ENCODE data around the gene HCAR3. TPM values are rescaled to one million over a fixed set of nuclear protein-coding genes. Genes with fewer than 3 reads are reported as not detected.

Gene HCAR3
- total and polyA plus RNA-seq, 2 of the 13 experiments (the other 11 are each of a cell fraction or from before 2014, with no cell fraction given): 0.11 to 12.8 TPM

GRCh38 chr12:122721057-122721545 is 4.5 kb upstream of the HCAR3 start (continued):
- no peak for TF ChIP-seq ATRX (CRISPR knock-in tag; IDR thresholded peaks at IDR 0.05; ENCODE audit: borderline replicate concordance)
- peak; percentile 99 for TF ChIP-seq ETV5 (CRISPR knock-in tag; IDR thresholded peaks at IDR 0.05; ENCODE audit: borderline replicate concordance)
- no peak for TF ChIP-seq SP1 (IDR thresholded peaks at IDR 0.05)
- no peak for TF ChIP-seq SP1 (CRISPR knock-in tag; IDR thresholded peaks at IDR 0.05)
- TF ChIP-seq MLLT10 (CRISPR knock-in tag; IDR thresholded peaks at IDR 0.05): no peak
- TF ChIP-seq SRSF1 (optimal IDR thresholded peaks at IDR 0.05; ENCODE audit: low read depth, low read length): no peak
- TF ChIP-seq KMT2A (CRISPR knock-in tag; IDR thresholded peaks at IDR 0.05): 0 out of 2 replicates have a peak, but pooled peaks have one; percentile 40
- no peak for TF ChIP-seq TMF1 (CRISPR knock-in tag; IDR thresholded peaks at IDR 0.05; ENCODE audit: low read depth)
- TF ChIP-seq SMAD3 (CRISPR knock-in tag; IDR thresholded peaks at IDR 0.05): no peak
- no peak for TF ChIP-seq SNAPC4 (CRISPR knock-in tag; IDR thresholded peaks at IDR 0.05)
- TF ChIP-seq ZHX1 (CRISPR knock-in tag; IDR thresholded peaks at IDR 0.05; ENCODE audit: low read depth): no peak
- TF ChIP-seq ELF4 (CRISPR knock-in tag; IDR thresholded peaks at IDR 0.05; ENCODE audit: borderline replicate concordance): no peak
- no peak for TF ChIP-seq SETDB1 (CRISPR knock-in tag; IDR thresholded peaks at IDR 0.05; ENCODE audit: borderline replicate concordance)
- TF ChIP-seq IKZF5 (CRISPR knock-in tag; IDR thresholded peaks at IDR 0.05): peak; percentile 61
- peak; percentile 39; the same call in 1 of the 2 replicates for TF ChIP-seq MIXL1 (CRISPR knock-in tag; IDR thresholded peaks at IDR 0.05)
- TF ChIP-seq POGK (CRISPR knock-in tag; conservative IDR thresholded peaks at IDR 0.05): no peak
- TF ChIP-seq ZNF44 (CRISPR knock-in tag; IDR thresholded peaks at IDR 0.05): no peak
- no peak for TF ChIP-seq KAT2B (IDR thresholded peaks at IDR 0.05; ENCODE audit: borderline replicate concordance, low read depth, low read length)
- TF ChIP-seq ZNF501 (CRISPR knock-in tag; IDR thresholded peaks at IDR 0.05): no peak
- no peak for TF ChIP-seq REL (CRISPR knock-in tag; conservative IDR thresholded peaks at IDR 0.05)
- TF ChIP-seq ESRRA (CRISPR knock-in tag; IDR thresholded peaks at IDR 0.05; ENCODE audit: low read depth): peak; percentile 66; the same call in 1 of the 2 replicates
